SK-N-SH (cell line): ENCODE data around the gene RAPSN. TPM values are rescaled to one million over a fixed set of nuclear protein-coding genes. Genes with fewer than 3 reads are reported as not detected.

Source experiments
- CTCF ChIA-PET: fragments of 300-600, 350-600 bp; formaldehyde crosslinking; extraction: SDS; loops from one replicate; lab custom pipeline; 2021; lab: Yijun Ruan, JAX
- POLR2A ChIA-PET: fragments of 350-600 bp; sonication (Branson Sonifier 250); formaldehyde crosslinking; extraction: SDS; loops from one replicate; lab custom pipeline; 2020; ENCODE audit warnings: antibody characterized with exemption, inconsistent platforms; lab: Yijun Ruan, JAX
- DNase-seq: peaks from one replicate; pipeline ENCODE4 v3.0.0; 2012
- H2AFZ ChIP-seq: fragments of 200-600 bp; sonication (generic); 2 replicates; pipeline ENCODE4 v1.8.1; 2016; ENCODE audit warnings: antibody characterized with exemption, mild to moderate bottlenecking, low read depth
- H3F3A ChIP-seq: fragments of 200-600 bp; sonication (generic); replicated peaks from 2 replicates; pipeline ENCODE3; 2016; ENCODE audit warnings: antibody characterized with exemption, mild to moderate bottlenecking; ENCODE audit not compliant: insufficient read depth
- H3K27ac ChIP-seq, 2 experiments: fragments of 200-500 bp in 1 of 2; fragments of 200-600 bp in 1 of 2; sonication (Bioruptor generic) in 1 of 2; sonication (generic), shearing (Covaris generic) in 1 of 2; 2 replicates each; pipeline versions ENCODE4 v1.5.1 to v1.6.1; 2014 to 2016; ENCODE audit warnings: low read depth in 2 of 2, inconsistent platforms in 1 of 2, low read length in 1 of 2, mild to moderate bottlenecking in 1 of 2, mixed read lengths in 1 of 2
- H3K27me3 ChIP-seq: fragments of 200-600 bp; sonication (generic), shearing (Covaris generic); 2 replicates; pipeline ENCODE4 v1.6.1; 2016; ENCODE audit warnings: mixed run types; ENCODE audit not compliant: insufficient read depth
- H3K36me3 ChIP-seq, 2 experiments: fragments of 200-500 bp in 1 of 2; fragments of 200-600 bp in 1 of 2; sonication (Bioruptor generic) in 1 of 2; sonication (generic) in 1 of 2; replicated peaks in 1 of 2; 2 replicates each; pipeline versions ENCODE3 to v1.5.1; 2014 to 2016; ENCODE audit warnings: low read length in 1 of 2, mild to moderate bottlenecking in 1 of 2; ENCODE audit not compliant: insufficient read depth in 2 of 2, control insufficient read depth in 1 of 2
- H3K4me1 ChIP-seq, 2 experiments: fragments of 200-500 bp in 1 of 2; fragments of 200-600 bp in 1 of 2; sonication (Bioruptor generic) in 1 of 2; sonication (generic), shearing (Covaris generic) in 1 of 2; 2 replicates each; pipeline versions ENCODE4 v1.5.1 to v1.6.1; 2014 to 2016; ENCODE audit warnings: low read depth in 1 of 2, low read length in 1 of 2, mixed run types in 1 of 2; ENCODE audit not compliant: insufficient read depth in 2 of 2, control insufficient read depth in 1 of 2
- H3K4me2 ChIP-seq: fragments of 200-600 bp; sonication (generic), shearing (Covaris generic); 2 replicates; pipeline ENCODE4 v1.6.1; 2017; ENCODE audit warnings: mixed run types
- H3K4me3 ChIP-seq, 2 experiments: fragments of 200-500 bp in 1 of 2; fragments of 200-600 bp in 1 of 2; sonication (Bioruptor generic) in 1 of 2; sonication (generic), shearing (Covaris generic) in 1 of 2; 2 replicates each; pipeline versions ENCODE4 v1.5.1 to v1.8.1; 2014 to 2016; ENCODE audit warnings: low read depth in 2 of 2, inconsistent platforms in 1 of 2, low read length in 1 of 2, mild to moderate bottlenecking in 1 of 2, mixed read lengths in 1 of 2, moderate library complexity in 1 of 2
- H3K79me2 ChIP-seq: fragments of 200-600 bp; sonication (generic); 2 replicates; pipeline ENCODE4 v1.8.1; 2017; ENCODE audit warnings: mild to moderate bottlenecking; ENCODE audit not compliant: insufficient read depth
- H3K9ac ChIP-seq: fragments of 200-600 bp; sonication (generic); 2 replicates; pipeline ENCODE4 v1.6.1; 2017; ENCODE audit warnings: mixed run types
- H3K9me2 ChIP-seq: fragments of 200-600 bp; sonication (generic); 2 replicates; pipeline ENCODE4 v1.6.1; 2017; ENCODE audit warnings: mixed run types
- H3K9me3 ChIP-seq: fragments of 200-600 bp; sonication (generic); 2 replicates; pipeline ENCODE4 v1.6.1; 2017; ENCODE audit warnings: mixed run types, mild to moderate bottlenecking, moderate library complexity
- H4K20me1 ChIP-seq: fragments of 200-600 bp; sonication (generic); 2 replicates; pipeline ENCODE4 v1.6.1; 2017; ENCODE audit warnings: mild to moderate bottlenecking, mixed run types; ENCODE audit not compliant: insufficient read depth
- ELF1 ChIP-seq: IDR thresholded peaks from 2 replicates; pipeline ENCODE4 v1.4.0; 2012
- EP300 ChIP-seq, 2 experiments: IDR thresholded peaks; 2 replicates each; pipeline versions ENCODE4 v1.4.0 to v1.6.1; 2012; ENCODE audit warnings: borderline replicate concordance in 1 of 2, low read depth in 1 of 2, low read length in 1 of 2
- RFX5 ChIP-seq: IDR thresholded peaks from 2 replicates; pipeline ENCODE4 v1.6.1; 2012; ENCODE audit warnings: mild to moderate bottlenecking, improper control_type of control experiment, low read length
- TCF12 ChIP-seq: IDR thresholded peaks from 2 replicates; pipeline ENCODE4 v1.4.0; 2012
- TEAD4 ChIP-seq: IDR thresholded peaks from 2 replicates; pipeline ENCODE4 v1.4.0; 2012; ENCODE audit warnings: mild to moderate bottlenecking, borderline replicate concordance; ENCODE audit not compliant: insufficient read depth
- YY1 ChIP-seq: IDR thresholded peaks from 2 replicates; pipeline ENCODE4 v1.4.0; 2012; ENCODE audit warnings: low read depth, mild to moderate bottlenecking
- WGBS: methylation state at CpG from one replicate; pipeline ENCODE4 v1.1.6; 2017; ENCODE audit warnings: low lambda C conversion rate; 5-methylcytosine and 5-hydroxymethylcytosine counted together
- polyA plus RNA-seq, 3 experiments: library from polyadenylated mRNA; depleted of rRNA; stranded (reverse); fragments of >200 nt; gene quantifications; 2 replicates each; pipeline ENCODE4 v1.2.3, GENCODE V29; 2012
- TF ChIP-seq, protein P1 (sequence below): fragments of 150-350 bp; IDR thresholded peaks from 2 replicates; pipeline ENCODE4 v1.6.1; 2016; ENCODE audit warnings: mild to moderate bottlenecking, low read depth, low read length
- TF ChIP-seq, protein P2 (sequence below): IDR thresholded peaks from 2 replicates; pipeline ENCODE4 v1.4.0; 2012; ENCODE audit warnings: low read depth, borderline replicate concordance
- TF ChIP-seq, protein P3 (sequence below): fragments of 200-600 bp; sonication (generic); IDR thresholded peaks from 2 replicates; pipeline ENCODE4 v1.6.1; 2017; ENCODE audit warnings: antibody characterized with exemption, mild to moderate bottlenecking, moderate library complexity
- TF ChIP-seq, protein P4 (sequence below): IDR thresholded peaks from 2 replicates; pipeline ENCODE4 v1.4.0; 2012; ENCODE audit warnings: low read depth, borderline replicate concordance

Gene RAPSN
- polyA plus RNA-seq, 1 of the 3 experiments (the other 2 are of a cell fraction) = 0.07 TPM

DNA sequence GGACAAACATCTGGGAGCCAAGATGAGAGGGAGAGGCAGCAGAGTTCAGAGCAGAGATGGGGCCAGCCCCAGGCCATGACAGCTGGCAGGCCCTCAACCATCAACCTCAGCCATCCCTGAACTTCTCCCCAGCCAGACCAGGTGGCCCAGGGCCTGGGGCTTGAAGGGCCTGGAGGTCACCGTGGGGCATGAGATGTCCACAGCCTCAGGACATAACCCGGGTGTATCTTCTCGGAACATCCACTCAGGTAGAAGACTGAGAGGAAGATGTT, 53.0 kb downstream of the RAPSN start:
- TF ChIP-seq TCF12 (no peak), YY1 (no peak), ELF1 (no peak), RFX5 (no peak), TEAD4 (no peak), EP300 (IDR thresholded peaks at IDR 0.05; ENCODE audit: borderline replicate concordance in 1 of 2, low read depth in 1 of 2, low read length in 1 of 2) (no peak)
- TF ChIP-seq, protein P1, sequence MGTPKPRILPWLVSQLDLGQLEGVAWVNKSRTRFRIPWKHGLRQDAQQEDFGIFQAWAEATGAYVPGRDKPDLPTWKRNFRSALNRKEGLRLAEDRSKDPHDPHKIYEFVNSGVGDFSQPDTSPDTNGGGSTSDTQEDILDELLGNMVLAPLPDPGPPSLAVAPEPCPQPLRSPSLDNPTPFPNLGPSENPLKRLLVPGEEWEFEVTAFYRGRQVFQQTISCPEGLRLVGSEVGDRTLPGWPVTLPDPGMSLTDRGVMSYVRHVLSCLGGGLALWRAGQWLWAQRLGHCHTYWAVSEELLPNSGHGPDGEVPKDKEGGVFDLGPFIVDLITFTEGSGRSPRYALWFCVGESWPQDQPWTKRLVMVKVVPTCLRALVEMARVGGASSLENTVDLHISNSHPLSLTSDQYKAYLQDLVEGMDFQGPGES = no peak
- TF ChIP-seq, protein P2, sequence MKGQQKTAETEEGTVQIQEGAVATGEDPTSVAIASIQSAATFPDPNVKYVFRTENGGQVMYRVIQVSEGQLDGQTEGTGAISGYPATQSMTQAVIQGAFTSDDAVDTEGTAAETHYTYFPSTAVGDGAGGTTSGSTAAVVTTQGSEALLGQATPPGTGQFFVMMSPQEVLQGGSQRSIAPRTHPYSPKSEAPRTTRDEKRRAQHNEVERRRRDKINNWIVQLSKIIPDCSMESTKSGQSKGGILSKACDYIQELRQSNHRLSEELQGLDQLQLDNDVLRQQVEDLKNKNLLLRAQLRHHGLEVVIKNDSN = no peak
- TF ChIP-seq, protein P3, sequence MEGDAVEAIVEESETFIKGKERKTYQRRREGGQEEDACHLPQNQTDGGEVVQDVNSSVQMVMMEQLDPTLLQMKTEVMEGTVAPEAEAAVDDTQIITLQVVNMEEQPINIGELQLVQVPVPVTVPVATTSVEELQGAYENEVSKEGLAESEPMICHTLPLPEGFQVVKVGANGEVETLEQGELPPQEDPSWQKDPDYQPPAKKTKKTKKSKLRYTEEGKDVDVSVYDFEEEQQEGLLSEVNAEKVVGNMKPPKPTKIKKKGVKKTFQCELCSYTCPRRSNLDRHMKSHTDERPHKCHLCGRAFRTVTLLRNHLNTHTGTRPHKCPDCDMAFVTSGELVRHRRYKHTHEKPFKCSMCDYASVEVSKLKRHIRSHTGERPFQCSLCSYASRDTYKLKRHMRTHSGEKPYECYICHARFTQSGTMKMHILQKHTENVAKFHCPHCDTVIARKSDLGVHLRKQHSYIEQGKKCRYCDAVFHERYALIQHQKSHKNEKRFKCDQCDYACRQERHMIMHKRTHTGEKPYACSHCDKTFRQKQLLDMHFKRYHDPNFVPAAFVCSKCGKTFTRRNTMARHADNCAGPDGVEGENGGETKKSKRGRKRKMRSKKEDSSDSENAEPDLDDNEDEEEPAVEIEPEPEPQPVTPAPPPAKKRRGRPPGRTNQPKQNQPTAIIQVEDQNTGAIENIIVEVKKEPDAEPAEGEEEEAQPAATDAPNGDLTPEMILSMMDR = no peak
- TF ChIP-seq, protein P4, sequence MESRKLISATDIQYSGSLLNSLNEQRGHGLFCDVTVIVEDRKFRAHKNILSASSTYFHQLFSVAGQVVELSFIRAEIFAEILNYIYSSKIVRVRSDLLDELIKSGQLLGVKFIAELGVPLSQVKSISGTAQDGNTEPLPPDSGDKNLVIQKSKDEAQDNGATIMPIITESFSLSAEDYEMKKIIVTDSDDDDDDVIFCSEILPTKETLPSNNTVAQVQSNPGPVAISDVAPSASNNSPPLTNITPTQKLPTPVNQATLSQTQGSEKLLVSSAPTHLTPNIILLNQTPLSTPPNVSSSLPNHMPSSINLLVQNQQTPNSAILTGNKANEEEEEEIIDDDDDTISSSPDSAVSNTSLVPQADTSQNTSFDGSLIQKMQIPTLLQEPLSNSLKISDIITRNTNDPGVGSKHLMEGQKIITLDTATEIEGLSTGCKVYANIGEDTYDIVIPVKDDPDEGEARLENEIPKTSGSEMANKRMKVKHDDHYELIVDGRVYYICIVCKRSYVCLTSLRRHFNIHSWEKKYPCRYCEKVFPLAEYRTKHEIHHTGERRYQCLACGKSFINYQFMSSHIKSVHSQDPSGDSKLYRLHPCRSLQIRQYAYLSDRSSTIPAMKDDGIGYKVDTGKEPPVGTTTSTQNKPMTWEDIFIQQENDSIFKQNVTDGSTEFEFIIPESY = no peak
- Histone ChIP-seq H3K9me3 (no peaks in the 10 kb centered on the region), H4K20me1 (no peaks in the 10 kb centered on the region), H3K4me3 (no peak overlapping the region), H3K9me2 (no peaks in the 10 kb centered on the region), H3K79me2 (no peaks in the 10 kb centered on the region), H3K27me3 (no peaks in the 10 kb centered on the region), H2AFZ (no peak overlapping the region), H3K9ac (no peak overlapping the region), H3K4me2 (no peak overlapping the region), H3K27ac (no peak overlapping the region), H3K4me1 (peaks cover 5 to 18% of the 10 kb centered on the region in 2 experiments; a peak in 3 of 4 replicates), H3F3A (peaks cover 11% of the 10 kb centered on the region), H3K36me3 (no peaks in the 10 kb centered on the region)
- CTCF ChIA-PET = interaction anchor here (20.7 kb wide), 1 partner anchor 24 kb away, joined by 239 read pairs; no protein-coding TSS in a partner anchor
- no peak for DNase-seq
- POLR2A ChIA-PET = no interaction called here
- WGBS = 66% methylated on average over 3 of the region's 3 CpGs
